Measurements from ENCODE around the gene P4HTM. TPM values are rescaled to one million over a fixed set of nuclear protein-coding genes. Genes with fewer than 3 reads are reported as not detected.

Gene P4HTM
- total RNA-seq (2013) = 20.1 TPM
- polyA plus RNA-seq (10 to 100 TPM; 14.9 to 40.0 (median 18.1) TPM), polyA minus RNA-seq (15.1 and 16.0 TPM in 2 replicates), total RNA-seq (2.7 to 12.6 (median 9.5) reads per million in 11 experiments)

- H3K9ac ChIP-seq (ENCODE audit: insufficient read depth, low read length, poor library complexity, severe bottlenecking) = peak within 1 kb of the TSS; percentile 82
- peak within 1 kb of the TSS; percentile 93 to 95 for H3K4me3 Mint-ChIP-seq
- H3K9me3 ChIP-seq (replicated peaks in 1 of 2; ENCODE audit: control insufficient read depth in 1 of 2, insufficient read depth in 1 of 2, low read length in 2 of 2) = no peaks in the 10 kb centered on the region
- peak within 1 kb of the TSS; percentile 82 to 94 (median 91) for H3K27ac Mint-ChIP-seq
- H3K27ac ChIP-seq (ENCODE audit: low read depth in 1 of 2, low read length in 2 of 2) = peak within 1 kb of the TSS; percentile 63 to 75
- H3K4me3 ChIP-seq (replicated peaks in 1 of 3; ENCODE audit: low read depth in 2 of 3, low read length in 3 of 3) = peak within 1 kb of the TSS; percentile 83 to 96 (median 96)
- H3K4me1 Mint-ChIP-seq = peaks cover 27% of the 10 kb centered on the region
- intact Hi-C loops (cut with micrococcal nuclease) = loop anchor here (2.0 to 10.0 kb wide), 6 partner anchors 17 to 167 kb away; partner anchors contain the start of genes LAMB2 (in 1 of the 2), NDUFAF3 (in 1 of the 2), QRICH1 (in 1 of the 2) and WDR6 (in 1 of the 2)
- no peaks in the 10 kb centered on the region for H4K20me1 ChIP-seq (ENCODE audit: insufficient read depth, low read length)
- peaks cover 21 to 27% of the 10 kb centered on the region in 2 donors for H3K4me1 ChIP-seq (ENCODE audit: control insufficient read depth in 1 of 2, insufficient read depth in 2 of 2, low read length in 2 of 2)
- H3K9me3 Mint-ChIP-seq = no peaks in the 10 kb centered on the region
- peaks cover 16 to 30% of the 10 kb centered on the region in 2 donors for H3K36me3 ChIP-seq (replicated peaks in 1 of 2; ENCODE audit: control insufficient read depth in 1 of 2, insufficient read depth in 2 of 2, low read length in 2 of 2)
- peak; percentile 57 to 74 (median 57) for DNase-seq
- peaks cover 17 to 29% of the 10 kb centered on the region in 2 donors for H3K36me3 Mint-ChIP-seq
- under 1% methylated on average over 91 of the region's 91 CpGs for WGBS (ENCODE audit: insufficient coverage)
- no peaks in the 10 kb centered on the region for H3K27me3 Mint-ChIP-seq (ENCODE audit: low read depth in 3 of 3)
- no peaks in the 10 kb centered on the region for H3K27me3 ChIP-seq (ENCODE audit: control insufficient read depth in 2 of 2, insufficient read depth in 2 of 2, low read length in 2 of 2)
- peaks cover 23% of the 10 kb centered on the region for H3K79me2 ChIP-seq (ENCODE audit: insufficient read depth, low read length)
- peak within 1 kb of the TSS; percentile 100 for H2AFZ ChIP-seq (ENCODE audit: insufficient read depth, low read depth, low read length, poor library complexity, severe bottlenecking)
- peak; percentile 22 for TF ChIP-seq CTCF (IDR thresholded peaks at IDR 0.05)
- H3K4me2 ChIP-seq (replicated peaks; ENCODE audit: extremely low read depth, low read length, poor library complexity, severe bottlenecking) = peak within 1 kb of the TSS; percentile 99
These were observed at the start of gene P4HTM for GRCh38 chr3:48989796-48990635. Gene P4HTM, plus strand, starts transcription at chr3:48990241. Its CDS starts 16 bp downstream, at chr3:48990257.

- Mint-ChIP-seq H3K27ac (peak overlapping the region in 1 of 7 donors; percentile 28), H3K27me3 (ENCODE audit: low read depth in 3 of 3) (no peaks in the 10 kb centered on the region), H3K4me3 (no peak overlapping the region), H3K4me1 (peaks cover 3% of the 10 kb centered on the region), H3K36me3 (peaks cover 31 to 35% of the 10 kb centered on the region in 2 donors), H3K9me3 (no peaks in the 10 kb centered on the region)
- Histone ChIP-seq H4K20me1 (ENCODE audit: insufficient read depth, low read length) (peaks cover 33% of the 10 kb centered on the region), H2AFZ (ENCODE audit: insufficient read depth, low read depth, low read length, poor library complexity, severe bottlenecking) (no peak overlapping the region), H3K4me3 (replicated peaks in 1 of 3; ENCODE audit: low read depth in 2 of 3, low read length in 3 of 3) (no peak overlapping the region), H3K36me3 (replicated peaks in 1 of 2; ENCODE audit: control insufficient read depth in 1 of 2, insufficient read depth in 2 of 2, low read length in 2 of 2) (peaks cover 14 to 46% of the 10 kb centered on the region in 2 donors), H3K4me2 (replicated peaks; ENCODE audit: extremely low read depth, low read length, poor library complexity, severe bottlenecking) (no peak overlapping the region), H3K9ac (ENCODE audit: insufficient read depth, low read length, poor library complexity, severe bottlenecking) (no peak overlapping the region), H3K79me2 (ENCODE audit: insufficient read depth, low read length) (peaks cover 15% of the 10 kb centered on the region), H3K27me3 (ENCODE audit: control insufficient read depth in 2 of 2, insufficient read depth in 2 of 2, low read length in 2 of 2) (no peaks in the 10 kb centered on the region), H3K4me1 (ENCODE audit: control insufficient read depth in 1 of 2, insufficient read depth in 2 of 2, low read length in 2 of 2) (no peaks in the 10 kb centered on the region), H3K9me3 (replicated peaks in 1 of 2; ENCODE audit: control insufficient read depth in 1 of 2, insufficient read depth in 1 of 2, low read length in 2 of 2) (no peaks in the 10 kb centered on the region), H3K27ac (ENCODE audit: low read depth in 1 of 2, low read length in 2 of 2) (no peak overlapping the region)
- TF ChIP-seq CTCF (IDR thresholded peaks at IDR 0.05) = no peak
- WGBS (ENCODE audit: insufficient coverage) = 100% methylated on average over 1 of the region's 2 CpGs
- no peak for DNase-seq
- intact Hi-C loops (cut with micrococcal nuclease) = no loop called here
These were observed 44.6 kb upstream of the P4HTM start for GRCh38 chr3:48945432-48945831.
